GM18951 (cell line): Measurements from ENCODE around the gene PLXNB3.
A peak's percentile ranks its signal among the peaks of the same experiment; 100 is the strongest.

ENCODE experiments used
- POLR2A ChIP-seq: IDR thresholded peaks from 4 replicates; pipeline ENCODE4 v1.6.1; 2011; ENCODE audit warnings: mild to moderate bottlenecking; ENCODE audit not compliant: insufficient read length, insufficient read depth; ENCODE audit errors: extremely low read depth
- in situ Hi-C: fragments of 300-500 bp; cut with MboI; formaldehyde crosslinking; loops from one replicate; pipeline ENCODE4 v1.12.0; 2022; ENCODE audit warnings: low sequenced_read_pairs, mixed read lengths, inconsistent platforms; ENCODE audit not compliant: unreplicated experiment

PLXNB3 gene

GRCh38 chrX:153763989-153764755, at the start of gene PLXNB3:
Gene PLXNB3, plus strand, starts transcription at chrX:153764249. Its CDS starts 1,287 bp downstream, at chrX:153765536.
- in situ Hi-C loops: no loop called here
- no peak for TF ChIP-seq POLR2A

GRCh38 chrX:153714256-153714655, 49.8 kb upstream of the PLXNB3 start:
- no peak for TF ChIP-seq POLR2A
- in situ Hi-C loops: no loop called here

GRCh38 chrX:153717445-153717844, 46.6 kb upstream of the PLXNB3 start:
- in situ Hi-C loops: no loop called here
- no peak for TF ChIP-seq POLR2A

GRCh38 chrX:153719238-153719637, 44.8 kb upstream of the PLXNB3 start:
- in situ Hi-C loops: no loop called here
- TF ChIP-seq POLR2A: no peak

GRCh38 chrX:153719701-153720100, 44.3 kb upstream of the PLXNB3 start:
- in situ Hi-C loops: no loop called here
- TF ChIP-seq POLR2A: no peak

DNA sequence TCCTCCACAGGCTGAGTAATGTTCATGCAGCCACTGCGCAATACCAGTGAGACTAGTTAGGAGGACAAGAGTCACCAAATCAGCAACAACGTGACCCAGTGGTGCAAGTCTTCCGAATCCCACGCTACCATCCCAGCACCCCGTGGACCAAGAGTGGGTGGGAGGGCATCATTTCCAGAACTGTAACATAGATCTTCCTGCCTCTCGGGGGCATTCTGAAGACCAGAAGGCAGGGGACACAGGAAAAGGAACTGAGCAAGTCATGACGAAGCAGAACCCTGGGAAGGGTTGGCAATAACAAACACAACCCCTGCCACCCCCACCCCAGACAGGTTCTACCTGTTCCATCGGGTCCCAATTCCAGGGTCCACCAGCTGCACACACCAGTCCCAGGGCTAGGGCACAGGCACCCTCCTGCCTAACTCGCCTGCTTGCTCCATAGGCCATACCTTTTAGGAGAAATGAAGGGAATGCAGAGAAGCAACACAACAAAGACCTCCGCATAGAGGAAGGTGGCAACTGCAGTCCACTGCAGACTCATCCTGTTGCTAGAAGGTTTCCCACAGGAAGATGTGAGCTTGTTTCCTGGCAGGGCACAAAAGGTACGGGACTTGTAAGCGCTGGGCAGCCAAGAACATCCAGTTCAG, 41.2 kb upstream of the PLXNB3 start:
- no peak for TF ChIP-seq POLR2A
- in situ Hi-C loops: no loop called here

DNA sequence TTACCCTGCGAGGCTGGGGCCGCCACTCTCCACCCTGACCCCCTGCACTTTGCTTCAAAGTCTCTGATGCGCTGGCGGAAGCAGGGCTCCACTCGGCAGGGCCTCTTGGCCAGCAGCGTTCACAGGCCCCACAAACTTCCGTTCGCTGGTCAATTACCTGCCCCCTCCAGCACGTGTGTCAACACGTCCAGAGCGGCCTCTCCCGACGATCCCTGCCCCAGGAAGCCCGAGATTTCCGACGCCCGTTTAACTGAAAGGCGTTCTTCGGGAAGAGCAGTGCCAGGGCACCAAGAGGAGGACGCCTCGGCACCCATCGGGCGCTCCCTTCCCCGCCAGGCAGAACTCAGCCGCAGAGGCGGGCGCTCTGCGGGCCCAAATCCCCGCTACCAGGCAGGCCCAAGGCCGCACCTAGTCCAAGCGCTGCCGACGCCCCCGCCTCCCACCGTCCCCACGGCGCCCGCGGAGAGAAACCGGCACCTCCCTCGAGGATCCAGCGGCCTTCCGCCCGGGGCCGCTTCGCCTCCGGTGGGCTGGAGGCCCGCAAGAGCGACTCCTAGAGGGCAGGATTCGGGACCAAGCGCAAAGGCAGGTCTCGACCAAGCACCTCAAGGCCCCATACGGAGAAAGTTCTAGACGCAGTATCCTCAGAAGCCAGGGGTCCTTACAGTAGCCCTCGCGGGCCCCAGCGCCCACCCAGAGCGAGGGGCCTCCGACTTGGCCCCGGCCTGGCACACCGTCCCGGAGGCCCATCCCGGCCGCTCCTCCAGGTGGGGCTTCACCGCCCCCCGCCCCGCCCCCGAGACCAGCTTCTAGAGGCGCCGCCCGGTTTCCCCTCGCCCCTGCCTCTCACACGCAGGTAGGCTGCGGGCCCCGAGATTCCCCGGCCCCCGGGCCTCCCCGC, 40.4 kb upstream of the PLXNB3 start:
- TF ChIP-seq POLR2A: no peak
- in situ Hi-C loops: no loop called here

- in situ Hi-C loops: no loop called here
- TF ChIP-seq POLR2A: peak; percentile 76
Measured at GRCh38 chrX:153724252-153725038, 39.6 kb upstream of the PLXNB3 start, which contains the start of the genes ABCD1 and BCAP31. Gene ABCD1, plus strand, starts transcription at chrX:153724856. Its CDS starts 411 bp downstream, at chrX:153725267. Gene BCAP31, minus strand, starts transcription at chrX:153724387. Its CDS starts 1,143 bp downstream, at chrX:153723244.

DNA sequence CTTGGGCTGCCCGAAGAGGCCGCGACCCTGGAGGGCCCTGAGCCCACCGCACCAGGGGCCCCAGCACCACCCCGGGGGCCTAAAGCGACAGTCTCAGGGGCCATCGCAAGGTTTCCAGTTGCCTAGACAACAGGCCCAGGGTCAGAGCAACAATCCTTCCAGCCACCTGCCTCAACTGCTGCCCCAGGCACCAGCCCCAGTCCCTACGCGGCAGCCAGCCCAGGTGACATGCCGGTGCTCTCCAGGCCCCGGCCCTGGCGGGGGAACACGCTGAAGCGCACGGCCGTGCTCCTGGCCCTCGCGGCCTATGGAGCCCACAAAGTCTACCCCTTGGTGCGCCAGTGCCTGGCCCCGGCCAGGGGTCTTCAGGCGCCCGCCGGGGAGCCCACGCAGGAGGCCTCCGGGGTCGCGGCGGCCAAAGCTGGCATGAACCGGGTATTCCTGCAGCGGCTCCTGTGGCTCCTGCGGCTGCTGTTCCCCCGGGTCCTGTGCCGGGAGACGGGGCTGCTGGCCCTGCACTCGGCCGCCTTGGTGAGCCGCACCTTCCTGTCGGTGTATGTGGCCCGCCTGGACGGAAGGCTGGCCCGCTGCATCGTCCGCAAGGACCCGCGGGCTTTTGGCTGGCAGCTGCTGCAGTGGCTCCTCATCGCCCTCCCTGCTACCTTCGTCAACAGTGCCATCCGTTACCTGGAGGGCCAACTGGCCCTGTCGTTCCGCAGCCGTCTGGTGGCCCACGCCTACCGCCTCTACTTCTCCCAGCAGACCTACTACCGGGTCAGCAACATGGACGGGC, 38.8 kb upstream of the PLXNB3 start:
- no peak for TF ChIP-seq POLR2A
- in situ Hi-C loops: no loop called here

DNA sequence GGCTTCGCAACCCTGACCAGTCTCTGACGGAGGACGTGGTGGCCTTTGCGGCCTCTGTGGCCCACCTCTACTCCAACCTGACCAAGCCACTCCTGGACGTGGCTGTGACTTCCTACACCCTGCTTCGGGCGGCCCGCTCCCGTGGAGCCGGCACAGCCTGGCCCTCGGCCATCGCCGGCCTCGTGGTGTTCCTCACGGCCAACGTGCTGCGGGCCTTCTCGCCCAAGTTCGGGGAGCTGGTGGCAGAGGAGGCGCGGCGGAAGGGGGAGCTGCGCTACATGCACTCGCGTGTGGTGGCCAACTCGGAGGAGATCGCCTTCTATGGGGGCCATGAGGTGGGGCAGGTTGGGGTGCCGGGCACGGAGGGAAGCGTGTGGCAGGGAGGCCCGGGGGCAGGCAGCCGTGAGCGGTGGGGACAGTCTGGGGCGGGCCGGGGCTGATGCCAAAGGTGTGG, 38.2 kb upstream of the PLXNB3 start:
- in situ Hi-C loops: no loop called here
- no peak for TF ChIP-seq POLR2A

- TF ChIP-seq POLR2A: no peak
- in situ Hi-C loops: no loop called here
Measured at GRCh38 chrX:153726286-153727122, 37.5 kb upstream of the PLXNB3 start.
